Breast epithelium (tissue), 4 donors: ENCODE data around the gene OR8D2. TPM values are rescaled to one million over a fixed set of nuclear protein-coding genes. Genes with fewer than 3 reads are reported as not detected.

ENCODE experiments used
- DNase-seq, 2 donors: peaks; one replicate each; pipeline ENCODE4 v3.0.0-alpha.2; 2019; ENCODE audit warnings: low spot score in 2 of 2
- H3K27ac ChIP-seq, 2 donors: fragments of 200-600 bp; sonication (generic) in 1 of 2; one replicate each; pipeline ENCODE4 v1.5.1; 2016 to 2019; ENCODE audit warnings: mild to moderate bottlenecking in 1 of 2
- H3K27me3 ChIP-seq, 2 donors: fragments of 200-600 bp; sonication (generic) in 1 of 2; one replicate each; pipeline versions ENCODE4 v1.5.1 to v1.6.0; 2017 to 2019; ENCODE audit warnings: control low read depth in 1 of 2, mild to moderate bottlenecking in 1 of 2
- H3K36me3 ChIP-seq: fragments of 200-600 bp; one replicate; pipeline ENCODE4 v1.5.1; 2019
- H3K4me1 ChIP-seq, 2 donors: fragments of 200-600 bp; sonication (generic); one replicate each; pipeline ENCODE4 v1.5.1; 2016 to 2019; ENCODE audit warnings: control low read depth in 1 of 2
- H3K4me3 ChIP-seq, 3 donors: fragments of 200-600 bp; sonication (generic); 1 replicate in 2 of 3; 2 replicates in 1 of 3; pipeline ENCODE4 v1.5.1; 2016 to 2019; ENCODE audit warnings: mild to moderate bottlenecking in 3 of 3, moderate library complexity in 2 of 3
- H3K9me3 ChIP-seq, 2 donors: fragments of 200-600 bp; sonication (generic) in 1 of 2; one replicate each; pipeline ENCODE4 v1.5.1; 2016 to 2019; ENCODE audit warnings: control low read depth in 1 of 2
- CTCF ChIP-seq, 3 donors: fragments of 450-650 bp; IDR thresholded peaks; one replicate each; pipeline ENCODE4 v1.5.1; 2016 to 2017; ENCODE audit warnings: antibody characterized with exemption in 3 of 3, mild to moderate bottlenecking in 3 of 3, moderate library complexity in 3 of 3
- POLR2A ChIP-seq: fragments of 450-650 bp; IDR thresholded peaks from one replicate; pipeline ENCODE4 v1.6.1; 2016; ENCODE audit warnings: antibody characterized with exemption, mild to moderate bottlenecking, moderate library complexity
- POLR2AphosphoS5 ChIP-seq, 3 donors: sonication (generic); formaldehyde crosslinking; IDR thresholded peaks; one replicate each; pipeline ENCODE4 v1.6.1; 2017; ENCODE audit warnings: antibody characterized with exemption in 3 of 3
- intact Hi-C: fragments of 100-400 bp; cut with DNase I; formaldehyde crosslinking; loops from one replicate; pipeline ENCODE4 v1.15.1; 2023; ENCODE audit warnings: low total_unique reads
- total RNA-seq, 3 donors: library from RNA; depleted of rRNA; stranded (reverse); fragments of >200 nt; gene quantifications; one replicate each; pipeline ENCODE4 v1.1.0, GENCODE V29; 2016

OR8D2 gene
- total RNA-seq, 3 donors from 2014 or later = not detected

DNA sequence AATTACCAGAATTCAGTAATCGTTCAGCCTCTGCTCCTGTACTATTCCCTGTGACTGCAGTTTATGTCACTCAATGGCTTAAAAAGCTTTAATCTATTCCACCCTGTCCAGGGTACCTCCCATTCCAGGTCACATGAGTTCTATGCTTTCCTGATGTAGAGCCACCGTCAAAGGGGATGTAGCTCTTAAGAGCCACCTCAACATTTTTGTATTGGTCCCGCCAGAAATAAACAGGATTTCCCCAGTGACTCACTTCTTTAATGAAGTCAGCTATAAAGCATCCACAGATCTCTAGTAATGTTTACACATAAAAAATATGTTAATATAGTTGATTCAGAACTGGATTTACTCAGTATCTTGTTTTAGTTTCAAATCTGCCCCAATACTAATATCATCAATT lies 4.9 kb downstream of the OR8D2 start:
- intact Hi-C loops = no loop called here
- H3K27ac ChIP-seq = no peak overlapping the region
- TF ChIP-seq POLR2A (no peak), CTCF (IDR thresholded peaks at IDR 0.05) (no peak), POLR2AphosphoS5 (IDR thresholded peaks at IDR 0.05) (no peak)

GRCh38 chr11:124313849-124314248 lies 6.1 kb downstream of the OR8D2 start, which contains the start of gene OR8D1:
OR8D1 (minus strand) TSS chr11:124313949; CDS start chr11:124310766, 3,183 bp downstream.
- no peak within 1 kb of the TSS for H3K27ac ChIP-seq
- H3K27me3 ChIP-seq = no peaks in the 10 kb centered on the region
- H3K9me3 ChIP-seq = no peaks in the 10 kb centered on the region
- intact Hi-C loops = no loop called here
- no peak within 1 kb of the TSS for H3K4me3 ChIP-seq
- no peak for DNase-seq
- no peaks in the 10 kb centered on the region for H3K4me1 ChIP-seq
- TF ChIP-seq CTCF (IDR thresholded peaks at IDR 0.05) (no peak), POLR2A (no peak), POLR2AphosphoS5 (IDR thresholded peaks at IDR 0.05) (no peak)
- H3K36me3 ChIP-seq = no peaks in the 10 kb centered on the region

More for the DNA sequence above, 4.9 kb downstream of the OR8D2 start:
- no peaks in the 10 kb centered on the region for H3K36me3 ChIP-seq
- no peak overlapping the region for H3K4me3 ChIP-seq
- no peaks in the 10 kb centered on the region for H3K27me3 ChIP-seq
- H3K4me1 ChIP-seq = no peaks in the 10 kb centered on the region
- H3K9me3 ChIP-seq = no peaks in the 10 kb centered on the region
- no peak for DNase-seq

DNA sequence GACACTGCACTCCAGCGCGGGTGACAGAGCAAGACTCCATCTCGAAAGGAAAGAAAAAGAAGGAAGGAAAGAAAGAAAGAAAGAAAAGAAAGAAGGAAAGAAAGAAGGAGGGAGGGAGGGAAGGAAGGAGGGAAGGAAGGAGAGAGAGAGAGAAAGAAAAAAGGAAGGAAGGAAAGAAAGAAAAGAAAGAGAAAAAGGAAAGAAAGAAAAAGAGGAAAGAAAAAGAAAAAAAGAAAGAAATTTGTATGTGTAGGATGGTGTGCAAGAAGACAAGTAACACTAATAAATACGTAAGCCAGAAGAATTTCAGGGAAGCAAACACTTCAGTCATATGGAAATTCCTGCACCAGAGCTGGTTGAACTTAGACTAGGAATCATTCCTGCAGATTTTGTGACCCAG lies 6.9 kb downstream of the OR8D2 start:
- intact Hi-C loops = no loop called here
- Histone ChIP-seq H3K27ac (no peak overlapping the region), H3K4me1 (no peaks in the 10 kb centered on the region), H3K4me3 (no peak overlapping the region), H3K9me3 (no peaks in the 10 kb centered on the region), H3K27me3 (no peaks in the 10 kb centered on the region), H3K36me3 (no peaks in the 10 kb centered on the region)
- TF ChIP-seq POLR2AphosphoS5 (IDR thresholded peaks at IDR 0.05) (no peak), CTCF (IDR thresholded peaks at IDR 0.05) (no peak), POLR2A (no peak)
- no peak for DNase-seq

DNA sequence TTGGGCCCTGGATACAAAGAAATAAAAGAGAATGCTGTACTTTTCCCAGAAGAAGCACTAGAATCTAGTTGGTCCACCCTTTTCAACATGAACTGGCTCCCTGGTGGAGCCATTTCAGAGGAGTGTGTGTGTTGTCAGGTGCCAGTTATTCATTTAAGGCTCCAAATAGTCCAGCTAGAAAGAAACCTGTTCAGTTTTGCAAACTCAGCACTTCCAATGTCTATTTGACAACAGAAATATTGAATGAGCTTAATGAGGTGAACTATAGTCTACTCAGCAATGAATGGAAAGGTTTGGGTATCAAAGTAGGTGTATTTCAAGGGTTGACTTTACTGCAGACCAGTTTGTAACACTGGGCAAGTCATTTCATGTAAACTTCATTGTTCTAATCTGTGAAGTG lies 8.3 kb downstream of the OR8D2 start:
- Histone ChIP-seq H3K4me3 (no peak overlapping the region), H3K27me3 (no peaks in the 10 kb centered on the region), H3K36me3 (no peaks in the 10 kb centered on the region), H3K27ac (no peak overlapping the region), H3K4me1 (no peaks in the 10 kb centered on the region), H3K9me3 (no peaks in the 10 kb centered on the region)
- intact Hi-C loops = no loop called here
- TF ChIP-seq POLR2AphosphoS5 (IDR thresholded peaks at IDR 0.05) = no peak
- no peak for TF ChIP-seq POLR2A
- no peak for TF ChIP-seq CTCF (IDR thresholded peaks at IDR 0.05)
- DNase-seq = no peak

DNA sequence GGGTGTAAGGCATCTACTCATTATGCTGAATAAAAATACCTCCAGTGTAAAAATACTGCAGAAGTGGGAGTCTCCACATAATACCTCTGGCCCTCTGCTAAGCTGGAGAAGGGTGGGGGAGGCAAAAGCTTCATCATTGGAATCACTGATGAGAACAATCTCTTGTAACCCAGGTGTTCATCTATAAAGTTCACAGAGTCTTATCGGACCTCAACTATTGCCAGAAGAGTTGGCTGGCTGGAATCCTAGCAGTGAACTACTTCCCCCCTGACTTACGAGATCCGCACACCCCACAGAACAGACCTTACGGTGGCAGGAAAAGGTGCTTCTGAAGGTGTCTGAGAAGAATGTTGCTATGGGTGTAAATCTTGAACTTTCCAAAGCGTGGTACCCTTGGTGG lies 8.7 kb downstream of the OR8D2 start:
- intact Hi-C loops = no loop called here
- H3K4me3 ChIP-seq = no peak overlapping the region
- H3K4me1 ChIP-seq = no peaks in the 10 kb centered on the region
- TF ChIP-seq CTCF (IDR thresholded peaks at IDR 0.05) (no peak), POLR2A (no peak), POLR2AphosphoS5 (IDR thresholded peaks at IDR 0.05) (no peak)
- H3K27ac ChIP-seq = no peak overlapping the region
- no peaks in the 10 kb centered on the region for H3K27me3 ChIP-seq
- no peaks in the 10 kb centered on the region for H3K36me3 ChIP-seq
- no peak for DNase-seq
- no peaks in the 10 kb centered on the region for H3K9me3 ChIP-seq
